Cortex of kidney (tissue), 1 donor: ENCODE measurements around the gene MAN1A2.

ENCODE experiments used
- DNase-seq: peaks from one replicate; lab custom pipeline; 2025; lab: John Stamatoyannopoulos, UW

The MAN1A2 gene

GRCh38 chr1:117495068-117495467, 127.8 kb downstream of the MAN1A2 start:
- DNase-seq = no peak

DNA sequence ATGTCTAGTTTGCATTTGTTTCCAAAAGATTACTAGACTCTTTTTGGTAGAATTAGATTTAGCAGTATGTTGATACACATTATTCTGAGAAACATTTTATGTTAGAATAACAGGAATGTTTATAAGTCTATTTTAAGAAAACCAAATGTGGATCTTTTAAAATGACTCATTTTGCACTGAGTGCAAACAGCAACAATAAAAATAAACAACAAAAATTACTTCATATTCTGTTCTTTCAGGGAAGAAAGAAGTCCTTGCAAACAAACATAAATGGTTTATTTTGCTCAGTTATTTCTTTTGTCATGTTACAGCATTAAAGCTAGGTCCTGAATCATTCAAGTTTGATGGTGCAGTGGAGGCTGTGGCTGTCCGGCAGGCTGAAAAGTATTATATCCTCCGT, 131.8 kb downstream of the MAN1A2 start:
- no peak for DNase-seq

DNA sequence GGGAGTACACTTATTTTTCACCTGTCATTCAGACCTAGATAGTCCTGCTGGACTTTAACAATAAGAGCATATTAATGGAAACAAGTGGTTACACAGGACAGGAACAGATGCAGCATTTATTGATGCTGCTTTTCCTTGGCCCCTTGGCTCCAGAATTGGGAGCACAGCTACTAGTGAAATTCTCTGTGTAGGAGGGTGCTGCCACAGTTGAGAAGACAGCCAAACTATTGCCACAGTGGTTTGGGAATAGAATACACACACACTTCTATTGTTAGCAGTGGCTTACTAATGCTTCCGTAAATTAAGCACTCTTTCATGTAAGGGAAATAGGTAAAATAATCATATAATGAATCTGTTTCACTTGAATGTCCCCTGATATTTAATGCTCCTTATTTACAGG, 133.3 kb downstream of the MAN1A2 start:
- DNase-seq = no peak

GRCh38 chr1:117501281-117501680, 134.0 kb downstream of the MAN1A2 start:
- DNase-seq = no peak

DNA sequence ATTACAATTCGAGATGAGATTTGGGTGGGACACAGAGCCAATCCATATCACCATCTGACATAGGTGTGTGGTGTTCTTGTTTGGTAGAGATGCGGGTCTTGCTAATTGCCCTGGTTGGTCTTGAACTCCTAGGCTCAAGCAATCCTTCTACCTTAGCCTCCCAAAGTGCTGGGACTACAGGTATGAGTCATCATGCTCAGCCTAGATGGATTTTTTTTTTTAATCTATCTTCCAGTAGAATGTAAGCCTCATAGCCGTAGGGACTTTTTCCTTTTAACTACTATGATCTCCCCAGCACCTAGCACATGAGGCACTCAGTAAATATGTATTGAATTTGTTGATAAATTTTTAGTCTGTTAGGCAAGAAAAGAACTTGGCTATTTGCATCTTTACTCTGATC, 144.0 kb downstream of the MAN1A2 start:
- no peak for DNase-seq

- no peak for DNase-seq
Observed at GRCh38 chr1:117512728-117513321, 145.6 kb downstream of the MAN1A2 start.

DNA sequence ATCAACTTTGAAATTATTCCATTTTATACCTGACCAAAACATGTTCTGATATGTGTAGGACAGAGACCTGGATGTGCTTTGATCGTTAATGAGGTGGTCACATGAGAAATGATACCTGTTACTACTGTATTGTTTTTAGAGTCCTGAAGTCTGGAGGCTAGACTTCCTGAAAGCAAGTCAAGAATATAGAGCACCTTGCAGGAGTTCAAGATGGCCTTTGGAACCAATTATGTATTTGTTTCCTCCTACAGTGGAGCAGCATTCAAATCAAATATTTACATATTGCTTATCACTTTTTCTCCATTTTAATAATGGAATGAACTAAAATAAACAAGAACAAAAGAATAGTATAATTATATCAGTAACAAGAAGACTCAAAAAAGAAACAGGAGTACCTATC, 155.9 kb downstream of the MAN1A2 start:
- DNase-seq = no peak

GRCh38 chr1:117527074-117527473, 159.8 kb downstream of the MAN1A2 start:
- no peak for DNase-seq

DNA sequence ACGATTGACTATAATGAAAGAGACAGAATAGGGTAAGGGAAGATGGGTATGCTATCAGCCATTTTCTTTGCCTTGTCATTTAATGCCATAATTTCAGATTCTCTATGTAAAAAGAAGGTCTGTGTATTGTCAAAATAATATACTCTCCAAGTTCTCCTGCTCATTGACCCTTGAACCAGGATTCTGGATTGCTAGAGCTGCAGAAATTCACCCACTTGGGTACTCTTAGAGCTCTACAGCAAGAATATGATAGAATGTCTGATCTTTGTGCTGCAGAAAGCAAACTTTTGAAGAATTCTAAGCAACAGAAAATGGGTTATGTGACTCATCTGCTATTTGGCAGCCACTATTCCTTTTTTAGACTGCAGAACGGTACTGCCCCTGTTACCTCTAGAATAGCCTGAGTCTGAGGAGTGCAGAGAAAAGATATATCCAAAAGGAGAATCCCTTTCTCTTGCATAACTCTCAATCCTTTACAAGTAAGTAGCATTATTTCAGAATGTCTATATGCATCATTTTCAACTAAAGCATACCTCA, 160.4 kb downstream of the MAN1A2 start:
- no peak for DNase-seq

DNA sequence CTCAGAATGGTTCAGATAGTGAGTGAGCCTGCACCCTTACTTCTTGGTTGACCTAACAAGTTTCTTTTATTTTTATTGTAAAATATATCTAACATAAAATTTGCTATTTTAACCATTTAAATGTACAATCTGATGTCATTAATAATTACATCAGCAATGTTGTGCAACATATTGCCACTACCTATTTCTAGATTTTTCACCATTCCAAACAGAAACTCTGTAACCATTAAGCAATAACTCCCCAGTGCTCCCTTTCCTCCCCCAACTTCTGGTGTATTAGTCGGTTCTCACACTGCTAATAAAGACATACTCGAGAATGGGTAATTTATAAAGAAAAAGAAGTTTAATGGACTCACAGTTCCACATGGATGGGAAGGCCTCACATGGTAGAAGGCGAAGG, 162.4 kb downstream of the MAN1A2 start:
- DNase-seq = no peak

DNA sequence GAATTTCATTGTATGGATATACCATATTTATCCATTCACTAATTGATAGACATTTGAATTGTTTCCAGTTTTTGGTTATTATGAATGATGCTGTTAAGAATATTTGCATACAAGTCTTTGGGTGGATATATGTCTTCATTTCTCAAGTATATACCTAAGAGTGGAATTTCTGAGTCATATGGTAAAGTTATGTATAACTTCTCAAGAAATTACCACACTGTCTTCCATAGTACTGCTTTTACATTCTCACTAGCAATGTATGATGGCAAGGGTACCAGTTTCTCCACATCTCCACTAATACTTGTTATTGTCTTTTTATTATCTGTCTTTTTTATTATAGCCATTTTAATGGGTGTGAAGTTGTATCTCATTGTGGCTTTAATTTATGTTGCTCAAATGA, 164.0 kb downstream of the MAN1A2 start:
- DNase-seq = no peak

GRCh38 chr1:117534995-117535467, 167.8 kb downstream of the MAN1A2 start:
- DNase-seq = no peak

DNA sequence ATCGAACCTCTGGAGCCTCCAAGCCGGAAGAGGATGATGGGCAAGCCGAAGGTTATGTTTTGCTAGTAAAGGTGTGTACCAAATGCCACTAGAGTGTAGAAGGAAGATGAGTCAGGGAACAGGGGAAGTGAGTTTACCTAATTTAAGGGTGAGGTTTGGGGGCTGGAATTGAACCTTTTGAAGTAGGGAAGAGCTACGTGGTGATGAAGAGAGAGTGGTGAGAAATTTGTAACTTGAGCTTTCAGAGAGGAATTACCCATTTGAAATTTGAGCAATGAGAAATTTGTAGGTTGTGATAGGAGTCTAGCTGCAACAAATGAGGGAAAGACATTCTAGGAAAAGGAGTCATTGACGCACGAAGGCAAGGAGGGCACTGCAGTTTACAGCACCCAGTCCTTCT, 168.6 kb downstream of the MAN1A2 start:
- DNase-seq = no peak

DNA sequence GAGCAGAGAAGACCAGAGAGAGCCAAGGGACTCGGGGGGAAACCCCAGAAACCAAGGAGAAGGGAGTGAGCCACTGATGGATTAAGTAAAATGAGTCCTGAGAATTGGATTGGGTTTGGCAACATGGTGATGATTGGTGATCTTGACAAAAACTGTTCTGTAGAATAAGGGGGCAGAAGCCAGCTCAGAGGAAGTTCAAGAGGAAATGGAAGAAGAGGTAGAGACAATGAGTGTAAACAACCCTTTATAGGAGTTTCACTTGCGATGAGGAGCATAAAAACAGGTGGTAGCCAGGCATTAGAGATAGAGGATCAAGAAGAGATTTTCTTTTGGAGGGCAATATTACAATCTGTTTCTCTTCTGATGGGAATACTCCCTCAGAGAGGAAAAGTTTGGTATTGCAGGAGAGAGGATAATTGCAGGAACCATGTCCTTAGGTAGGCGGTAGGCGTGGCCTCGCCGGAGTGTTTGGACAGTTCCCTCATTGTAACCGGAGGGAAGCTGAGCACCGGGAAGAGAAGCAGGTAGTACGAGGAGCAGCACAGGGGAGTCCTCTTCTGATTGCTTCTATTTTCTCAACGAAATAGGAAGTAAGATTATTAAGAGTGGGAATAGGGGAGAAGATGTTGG, 170.2 kb downstream of the MAN1A2 start:
- no peak for DNase-seq

DNA sequence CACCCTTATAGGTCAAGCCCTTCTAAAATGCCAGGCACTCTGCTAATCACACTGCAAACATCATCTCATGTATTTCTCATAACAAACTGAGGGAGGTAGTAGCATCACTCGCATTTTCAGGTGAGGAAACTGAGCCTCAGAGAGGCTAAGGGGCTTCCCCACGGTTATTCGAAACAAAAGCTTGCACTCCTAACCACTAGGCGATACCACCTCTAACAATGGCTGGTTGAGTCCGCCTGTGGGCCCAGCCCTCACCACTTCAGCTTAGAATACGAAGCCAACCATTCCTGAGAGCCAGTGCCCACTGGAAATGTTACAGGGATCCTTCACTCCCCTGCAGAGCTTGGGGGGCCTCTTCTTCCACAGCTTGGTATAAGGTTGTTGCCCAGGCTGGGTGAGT, 173.3 kb downstream of the MAN1A2 start:
- DNase-seq = no peak

DNA sequence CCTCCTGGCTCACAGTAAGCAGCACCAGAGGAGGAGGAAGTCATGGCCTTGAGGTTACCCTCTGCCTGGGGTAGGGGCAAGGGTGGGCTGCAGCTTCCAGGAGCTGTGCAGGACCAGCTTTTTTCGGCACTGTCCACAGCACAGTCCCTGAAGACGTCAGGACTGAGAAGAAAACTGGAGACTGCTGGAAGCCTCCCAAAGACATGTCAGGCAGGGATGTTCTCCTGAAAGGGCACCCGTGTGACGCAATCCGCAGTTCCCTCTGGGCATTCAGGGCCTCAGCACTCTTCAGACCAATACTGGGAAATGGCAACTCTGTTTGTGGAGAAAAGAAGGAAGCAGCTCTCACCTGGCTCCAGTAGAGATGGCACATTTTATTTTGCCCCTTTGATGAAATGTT, 173.8 kb downstream of the MAN1A2 start:
- no peak for DNase-seq

GRCh38 chr1:117541585-117541984, 174.3 kb downstream of the MAN1A2 start:
- no peak for DNase-seq

- no peak for DNase-seq
Observed at GRCh38 chr1:117544509-117545109, 177.4 kb downstream of the MAN1A2 start.

- no peak for DNase-seq
Observed at GRCh38 chr1:117546467-117546866, 179.2 kb downstream of the MAN1A2 start.

DNA sequence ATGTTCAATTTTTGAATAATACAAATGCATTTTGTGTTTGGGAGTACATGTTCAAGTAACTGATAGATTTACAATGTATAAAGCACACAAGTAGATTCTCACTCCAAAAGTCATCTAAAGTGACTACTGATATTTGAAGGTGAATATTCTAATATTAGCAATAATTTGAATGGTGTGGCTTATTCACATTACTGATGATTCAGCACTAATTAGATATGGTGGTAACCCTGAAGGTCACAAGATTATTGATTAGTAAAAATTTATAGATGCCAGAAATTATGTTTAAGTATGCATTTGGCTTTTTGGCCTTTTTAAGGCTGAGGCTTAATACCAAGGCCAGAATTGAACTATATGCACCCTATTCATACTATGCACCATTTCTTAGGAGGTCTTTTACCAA, 186.2 kb downstream of the MAN1A2 start:
- DNase-seq = no peak

DNA sequence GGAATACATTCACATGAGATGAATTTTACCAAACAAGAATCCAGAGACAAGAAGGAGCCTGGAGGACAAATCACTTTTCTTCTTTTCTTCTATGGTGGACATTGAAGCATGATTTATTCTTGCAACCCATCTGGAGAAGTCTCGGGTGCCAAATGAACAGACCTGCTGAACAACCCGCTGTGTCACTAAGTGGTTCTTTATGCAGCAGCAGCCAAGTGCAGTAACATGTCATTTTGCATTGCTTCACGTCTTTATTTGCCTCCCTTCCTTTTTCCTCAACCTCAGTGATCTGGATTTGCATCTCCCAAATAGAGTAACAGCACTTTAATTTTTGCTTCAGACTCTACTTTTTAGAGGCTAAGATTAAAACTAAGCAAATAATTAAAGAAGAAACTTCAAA, 188.6 kb downstream of the MAN1A2 start:
- no peak for DNase-seq

GRCh38 chr1:117556341-117556740, 189.1 kb downstream of the MAN1A2 start:
- DNase-seq = no peak

- DNase-seq = no peak
Observed at GRCh38 chr1:117556976-117557375, 189.7 kb downstream of the MAN1A2 start.
